H1 (cell line): ENCODE data around the gene ASTN2. TPM values are rescaled to one million over a fixed set of nuclear protein-coding genes. Genes with fewer than 3 reads are reported as not detected.

Experiments
- BRCA1 ChIP-seq: IDR thresholded peaks from 2 replicates; pipeline ENCODE4 v1.6.1; 2012; ENCODE audit warnings: low read depth, low read length, improper control_type of control experiment
- FOSL1 ChIP-seq: IDR thresholded peaks from 2 replicates; pipeline ENCODE4 v1.6.1; 2011; ENCODE audit warnings: mild to moderate bottlenecking, low read depth, low read length, moderate library complexity; ENCODE audit not compliant: insufficient read depth
- HDAC6 ChIP-seq: IDR thresholded peaks from one replicate; pipeline ENCODE4 v1.7.1; 2012; ENCODE audit warnings: low read depth, mild to moderate bottlenecking, inconsistent platforms, low read length, moderate library complexity
- SP1 ChIP-seq: IDR thresholded peaks from 2 replicates; pipeline ENCODE4 v1.6.1; 2011; ENCODE audit warnings: low read depth, low read length
- SRF ChIP-seq: IDR thresholded peaks from 2 replicates; pipeline ENCODE4 v1.6.1; 2011; ENCODE audit warnings: mild to moderate bottlenecking, low read depth, low read length, moderate library complexity
- polyA plus RNA-seq, 7 experiments: library from polyadenylated mRNA; depleted of rRNA in 3 of 7; stranded (reverse) in 5 of 7; unstranded in 2 of 7; fragments of >200 nt in 5 of 7; fragments of 200-250 nt in 2 of 7; gene quantifications; 1 replicate in 5 of 7; 2 replicates in 1 of 7; 4 replicates in 1 of 7; pipeline versions ENCODE4 v1.2.1 to v1.2.3, GENCODE V29; 2011 to 2013; ENCODE audit warnings: missing spikeins in 2 of 7, mixed read lengths in 2 of 7
- total RNA-seq: library from RNA; stranded (reverse); fragmentation: NEBNext Ultra II Directional; extraction: Animal tissue kit (Norgen Biotek cat#: 25700); gene quantifications from 2 replicates; pipeline ENCODE4 v1.2.1, GENCODE V29; 2021

The ASTN2 gene
- total and polyA plus RNA-seq, 2 of the 8 experiments (the other 6 are each of a cell fraction or from before 2014, with no cell fraction given), result 8.2 to 13.7 TPM

DNA sequence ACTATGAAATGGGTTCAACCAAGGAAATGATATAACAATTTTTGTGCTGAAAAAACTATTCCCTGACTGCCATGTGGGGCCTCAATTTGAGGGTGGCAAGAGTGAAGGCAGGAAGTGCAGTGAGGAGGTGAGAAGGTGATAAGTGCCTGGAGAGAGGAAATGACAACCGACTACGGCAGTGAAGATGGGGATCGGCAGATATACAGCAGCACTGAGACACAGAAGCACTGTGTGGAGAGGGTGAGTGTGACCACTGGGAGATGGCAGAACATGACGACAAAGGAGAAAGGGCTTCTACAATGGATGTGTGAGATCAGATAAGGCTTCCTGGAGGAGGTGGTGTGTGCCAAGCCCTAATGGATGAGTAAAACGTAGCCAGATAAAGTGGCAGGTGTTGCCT, 456.0 kb downstream of the ASTN2 start (continued):
- no peak for TF ChIP-seq FOSL1
- TF ChIP-seq HDAC6, result no peak
- no peak for TF ChIP-seq SRF
- no peak for TF ChIP-seq SP1
- no peak for TF ChIP-seq BRCA1
- TF ChIP-seq, all 59 proteins: peak for 0
